GM18508 (cell line): Measurements from ENCODE around the gene OR8S1.
A peak's percentile ranks its signal among the peaks of the same experiment; 100 is the strongest.
"Not testable (repeated sequence)": the region's sequence is repeated elsewhere in the genome, so short reads cannot be mapped to it uniquely, and the experiment has no call there.

Experiments used
- ATAC-seq: cut with Tn5 transposase; IDR thresholded peaks from one replicate; pipeline ENCODE4 v1.9.1; 2021; ENCODE audit warnings: moderate number of reproducible peaks; ENCODE audit not compliant: insufficient read depth, unreplicated experiment

The OR8S1 gene, protein sequence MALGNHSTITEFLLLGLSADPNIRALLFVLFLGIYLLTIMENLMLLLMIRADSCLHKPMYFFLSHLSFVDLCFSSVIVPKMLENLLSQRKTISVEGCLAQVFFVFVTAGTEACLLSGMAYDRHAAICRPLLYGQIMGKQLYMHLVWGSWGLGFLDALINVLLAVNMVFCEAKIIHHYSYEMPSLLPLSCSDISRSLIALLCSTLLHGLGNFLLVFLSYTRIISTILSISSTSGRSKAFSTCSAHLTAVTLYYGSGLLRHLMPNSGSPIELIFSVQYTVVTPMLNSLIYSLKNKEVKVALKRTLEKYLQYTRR

DNA sequence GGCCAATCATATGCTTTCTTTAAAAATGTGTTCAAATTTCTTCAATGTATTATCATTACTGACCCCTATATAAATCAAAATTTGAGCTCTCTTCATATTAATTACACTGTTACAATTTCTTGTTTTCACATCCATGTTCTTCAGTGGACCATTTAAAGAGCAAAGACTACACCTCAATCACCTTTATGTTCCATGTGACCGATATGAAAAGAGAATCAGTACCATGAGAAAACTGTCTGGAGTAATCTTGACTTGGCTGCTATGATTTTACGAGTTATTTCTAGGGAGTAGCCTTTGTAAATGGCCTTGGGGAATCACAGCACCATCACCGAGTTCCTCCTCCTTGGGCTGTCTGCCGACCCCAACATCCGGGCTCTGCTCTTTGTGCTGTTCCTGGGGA is at the start of gene OR8S1:
OR8S1 (plus strand) TSS at position 301 of the 400 bp plus-strand sequence; CDS start at position 301, 0 bp downstream.
- no peak for ATAC-seq

DNA sequence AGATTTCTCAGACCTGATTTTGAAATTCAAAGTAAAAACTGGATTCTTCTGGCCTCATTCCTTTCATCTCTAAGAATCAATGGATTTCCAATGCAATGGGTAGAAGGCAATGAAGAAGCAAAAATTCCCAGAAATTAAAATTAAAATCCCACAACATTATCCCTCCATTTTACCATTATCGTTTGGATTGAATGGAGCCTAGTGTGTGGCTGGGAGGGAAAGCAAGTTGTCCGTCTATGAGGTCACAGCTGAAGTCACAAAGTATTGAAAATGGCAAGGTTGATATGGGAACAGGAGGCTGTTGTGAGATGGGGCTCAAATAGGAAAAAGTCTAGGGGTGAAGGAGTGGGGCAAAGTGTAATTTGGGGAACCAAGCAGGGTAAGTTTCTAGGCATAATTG is 43.2 kb upstream of the OR8S1 start, which contains the start of gene C12orf54:
C12orf54 (plus strand) TSS at position 301 of the 400 bp plus-strand sequence. CDS start 799 bp downstream, outside the sequence.
- no peak for ATAC-seq

DNA sequence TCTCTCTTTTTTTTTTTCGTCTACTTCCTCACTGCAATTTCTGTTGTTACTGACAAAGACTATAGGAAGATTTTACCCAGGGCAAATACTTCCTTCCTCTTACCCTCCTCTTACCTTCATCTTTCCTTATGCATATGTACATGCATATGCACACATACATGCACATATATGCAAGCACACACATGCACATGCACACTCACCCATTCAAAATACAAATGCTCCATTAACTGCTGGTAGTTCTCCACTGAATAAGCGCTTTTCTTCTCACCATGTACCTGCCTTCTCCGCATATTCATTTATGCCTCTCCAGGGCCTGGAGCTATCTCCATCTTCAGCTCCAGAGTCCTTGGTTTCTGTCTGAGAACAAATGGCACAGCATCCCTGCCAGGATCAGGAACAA is 42.5 kb upstream of the OR8S1 start:
- no peak for ATAC-seq

DNA sequence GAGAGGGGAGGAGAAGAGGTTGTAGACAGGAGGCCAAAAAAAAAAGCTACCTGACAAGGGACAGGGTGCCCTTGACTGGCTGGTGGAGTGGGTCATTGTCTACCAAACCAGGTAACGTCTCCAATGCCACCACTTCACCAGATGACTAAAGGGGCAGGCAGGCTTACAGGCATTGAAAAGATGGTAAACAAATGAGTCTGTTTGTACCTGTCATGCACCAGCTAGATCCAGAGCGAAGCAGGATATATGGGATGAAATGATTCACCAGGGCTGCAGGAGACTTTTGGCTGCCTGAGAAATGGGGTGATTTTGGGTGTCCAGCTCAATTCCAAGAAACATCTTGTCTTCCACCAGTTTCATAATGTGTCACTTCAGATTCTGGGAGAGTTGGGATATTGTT is 39.2 kb upstream of the OR8S1 start:
- no peak for ATAC-seq

DNA sequence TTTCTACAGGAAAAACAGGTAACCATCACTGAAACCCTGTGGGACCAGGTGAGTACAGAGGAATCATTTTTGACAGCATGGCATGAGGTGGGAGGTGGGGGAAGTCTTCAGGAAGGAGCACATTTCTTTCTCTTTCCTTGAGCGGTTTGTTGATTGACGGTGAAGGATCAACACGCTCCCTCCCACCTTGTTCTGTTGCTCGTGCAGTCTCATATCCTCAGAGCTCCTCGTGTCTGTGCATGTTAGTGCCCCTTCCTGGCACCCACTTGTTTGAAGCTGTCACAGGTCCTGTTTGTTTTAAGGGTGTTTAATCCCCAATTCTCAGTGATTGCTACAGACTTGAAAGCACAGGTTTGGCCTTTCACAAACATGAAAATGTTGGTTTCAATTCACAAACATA is 38.8 kb upstream of the OR8S1 start:
- ATAC-seq = no peak

DNA sequence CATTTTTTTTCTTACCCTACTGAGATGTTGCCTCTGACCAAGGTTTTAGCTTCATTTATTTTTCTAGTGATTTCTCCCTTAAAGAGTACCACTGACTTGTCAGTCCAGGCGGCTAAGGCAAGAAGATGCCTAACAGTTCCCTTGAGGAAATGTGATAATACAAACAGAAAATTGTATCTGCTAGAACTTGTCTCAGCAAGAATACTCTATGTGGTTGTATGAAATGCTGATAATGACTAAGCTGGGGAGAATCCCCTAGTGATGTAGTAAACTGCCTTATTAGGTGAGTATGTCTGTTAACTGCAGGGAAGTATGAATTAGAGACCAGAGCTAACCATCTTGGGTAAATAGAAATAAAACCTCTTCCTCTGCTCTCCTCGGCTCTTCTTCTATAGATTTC is 36.4 kb upstream of the OR8S1 start:
- ATAC-seq = peak; percentile 99

DNA sequence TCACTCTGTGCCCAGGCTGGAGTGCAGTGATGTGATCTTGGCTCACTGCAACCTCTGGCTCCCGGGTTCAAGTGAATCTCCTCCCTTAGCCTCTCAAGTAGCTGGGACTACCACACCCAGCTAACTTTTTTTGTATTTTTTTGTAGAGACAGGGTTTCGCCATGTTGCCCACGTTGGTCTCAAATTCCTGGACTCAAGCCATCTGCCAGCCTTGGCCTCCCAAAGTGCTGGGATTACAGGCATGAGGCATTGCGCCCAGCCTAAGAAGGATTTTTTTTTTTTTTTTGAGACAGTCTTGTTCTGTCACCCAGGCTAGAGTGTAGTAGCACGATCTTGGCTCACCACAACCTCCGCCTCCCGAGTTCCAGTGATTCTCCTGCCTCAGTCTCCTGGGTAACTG is 36.0 kb upstream of the OR8S1 start:
- ATAC-seq = not testable (repeated sequence)

DNA sequence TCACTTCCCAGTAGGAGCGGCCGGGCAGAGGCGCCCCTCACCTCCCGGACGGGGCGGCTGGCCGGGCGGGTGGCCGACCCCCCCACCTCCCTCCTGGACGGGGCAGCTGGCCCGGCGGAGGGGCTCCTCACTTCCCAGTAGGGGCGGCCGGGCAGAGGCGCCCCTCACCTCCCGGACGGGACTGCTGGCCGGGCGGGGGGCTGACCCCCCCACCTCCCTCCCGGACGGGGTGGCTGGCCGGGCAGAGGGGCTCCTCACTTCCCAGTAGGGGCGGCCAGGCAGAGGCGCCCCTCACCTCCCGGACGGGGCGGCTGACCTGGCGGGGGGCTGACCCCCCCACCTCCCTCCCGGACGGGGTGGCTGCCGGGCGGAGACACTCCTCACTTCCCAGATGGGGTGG is 25.2 kb upstream of the OR8S1 start:
- ATAC-seq = not testable (repeated sequence)

DNA sequence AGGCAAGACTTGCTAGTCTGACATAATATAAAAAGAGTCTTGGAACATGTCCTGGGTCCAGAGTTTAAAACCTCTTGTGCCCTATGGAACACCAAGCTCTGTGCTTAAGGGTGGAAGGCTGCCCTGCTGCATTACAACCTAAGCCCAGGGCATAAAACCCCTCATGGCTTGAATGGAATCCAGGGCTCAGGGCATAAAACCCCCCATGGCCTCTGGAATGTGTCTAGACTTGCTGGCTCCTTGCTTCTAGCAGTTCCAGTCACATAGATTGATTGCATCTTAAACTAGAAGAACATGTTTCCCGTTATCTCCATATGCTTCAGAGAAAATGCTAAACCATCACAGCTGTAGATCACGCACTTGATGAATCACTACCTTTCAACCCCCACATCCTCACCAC is 18.6 kb upstream of the OR8S1 start:
- not testable (repeated sequence) for ATAC-seq

DNA sequence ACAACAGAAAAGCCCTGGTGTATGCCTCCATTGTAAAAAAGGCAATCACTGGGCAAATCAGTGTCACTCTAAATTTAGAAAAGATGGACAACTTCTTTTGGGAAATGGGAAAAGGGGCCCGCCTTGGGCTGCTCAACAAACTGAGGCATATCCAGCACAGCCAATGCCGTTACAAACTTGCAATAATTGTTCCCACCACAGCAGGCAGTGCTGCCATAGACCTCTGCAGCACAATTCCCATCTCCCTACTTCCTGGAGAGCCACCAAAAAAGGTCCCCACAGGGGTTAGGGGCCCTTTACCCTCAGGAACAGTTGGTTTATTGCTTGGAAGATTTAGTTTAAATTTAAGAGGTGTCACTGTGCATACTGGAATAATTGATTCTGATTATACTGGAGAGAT is 16.4 kb upstream of the OR8S1 start:
- no peak for ATAC-seq

DNA sequence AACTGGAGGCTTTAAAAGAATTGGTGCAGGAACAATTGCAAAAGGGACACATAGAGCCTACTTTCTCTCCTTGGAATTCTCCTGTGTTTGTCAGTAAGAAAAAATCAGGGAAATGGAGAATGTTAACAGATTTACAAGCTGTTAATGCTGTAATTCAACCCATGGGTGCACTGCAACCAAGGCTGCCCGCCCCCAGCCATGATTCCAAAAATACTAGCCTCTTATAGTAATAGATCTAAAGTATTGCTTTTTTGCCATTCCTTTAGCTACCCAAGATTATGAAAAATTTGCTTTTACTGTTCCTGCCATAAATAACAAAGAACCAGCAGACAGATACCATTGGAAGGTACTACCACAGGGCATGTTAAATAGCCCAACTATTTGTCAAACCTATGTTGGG is 15.3 kb upstream of the OR8S1 start:
- no peak for ATAC-seq

DNA sequence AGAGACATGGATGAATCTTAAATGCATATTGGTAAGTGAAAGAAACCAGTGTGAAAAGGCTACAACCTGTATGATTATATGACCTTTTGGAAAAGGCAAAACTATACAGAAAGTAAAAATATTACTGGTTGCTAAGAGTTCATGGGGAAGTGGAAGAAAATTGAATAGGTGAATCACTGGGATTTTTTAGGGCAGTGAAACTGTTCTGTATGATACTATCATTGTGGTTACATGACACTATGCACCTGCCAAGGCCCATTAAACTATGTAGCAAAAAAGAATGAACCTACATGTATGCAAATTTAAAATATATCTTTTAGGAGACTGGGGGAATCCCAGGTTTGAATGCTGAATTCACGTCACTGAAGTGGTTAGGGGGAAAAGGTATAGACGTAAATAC is 12.6 kb upstream of the OR8S1 start:
- ATAC-seq = peak; percentile 86

DNA sequence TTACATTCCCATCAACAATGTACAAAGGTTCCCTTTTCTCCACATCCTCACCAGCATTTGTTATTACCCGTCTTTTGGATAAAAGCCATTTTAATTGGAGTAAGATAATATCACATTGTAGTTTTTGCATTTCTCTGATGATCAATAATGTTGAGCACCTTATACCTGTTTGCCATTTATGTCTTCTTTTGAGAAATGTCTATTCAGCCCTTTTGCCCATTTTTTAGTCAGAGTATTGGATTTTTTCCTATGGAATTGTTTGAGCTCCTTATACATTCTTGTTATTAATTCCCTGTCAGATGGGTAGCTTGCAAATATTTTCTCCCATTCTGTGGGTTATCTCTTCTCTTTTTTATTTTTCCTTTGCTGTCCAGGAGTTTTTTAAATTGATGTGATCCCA is 10.7 kb upstream of the OR8S1 start:
- ATAC-seq = no peak

DNA sequence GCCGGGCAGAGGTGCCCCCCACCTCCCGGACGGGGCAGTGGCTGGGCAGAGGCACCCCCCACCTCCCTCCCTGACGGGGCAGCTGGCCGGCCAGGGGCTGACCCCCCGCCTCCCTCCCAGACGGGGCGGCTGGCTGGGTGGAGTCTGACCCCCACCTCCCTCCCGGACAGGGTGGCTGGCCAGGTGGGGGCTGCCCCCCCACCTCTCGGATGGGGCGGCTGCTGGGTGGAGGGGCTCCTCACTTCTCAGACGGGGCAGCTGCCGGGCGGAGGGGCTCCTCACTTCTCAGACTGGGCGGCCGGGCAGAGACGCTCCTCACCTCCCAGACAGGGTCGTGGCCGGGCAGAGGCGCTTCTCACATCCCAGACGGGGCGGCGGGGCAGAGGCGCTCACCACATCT is 5.1 kb upstream of the OR8S1 start:
- not testable (repeated sequence) for ATAC-seq

DNA sequence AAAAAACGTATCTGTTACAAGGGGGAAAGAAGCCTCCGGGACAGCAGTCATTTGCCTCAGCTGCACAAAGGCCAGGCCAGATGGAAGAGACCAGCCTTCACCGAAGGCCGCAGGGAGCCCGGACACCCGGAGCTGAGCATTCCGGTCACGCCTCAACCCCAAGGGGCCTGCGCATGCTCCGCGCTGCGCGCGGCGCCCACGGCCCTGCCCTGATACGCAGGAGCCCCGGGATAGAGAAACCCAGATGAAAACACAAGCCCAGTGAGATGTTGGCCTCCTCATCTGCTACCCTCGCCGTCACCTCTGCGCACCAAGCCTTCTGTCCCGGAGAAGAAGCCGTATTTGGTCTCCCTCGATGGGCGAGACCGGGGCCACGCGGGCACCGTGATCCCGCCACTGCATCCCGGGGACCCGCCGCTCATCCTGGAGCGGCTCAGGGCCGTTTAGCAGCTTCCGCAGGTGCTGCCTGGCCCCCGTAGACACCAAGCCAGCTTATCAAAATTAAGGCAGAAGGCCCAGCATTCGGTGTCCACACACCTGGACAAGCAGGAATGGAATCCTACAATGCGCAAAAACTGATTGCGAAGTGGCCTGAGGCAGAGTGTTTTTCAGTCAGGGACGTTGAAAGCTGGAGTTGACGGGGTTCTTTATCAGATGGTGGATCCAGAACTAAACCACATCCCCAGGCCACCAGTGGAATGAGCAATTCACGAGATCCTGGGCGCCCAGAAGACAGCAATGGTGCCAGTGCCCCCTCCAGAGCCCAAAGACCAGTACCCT is 2.6 kb downstream of the OR8S1 start:
- ATAC-seq = no peak

DNA sequence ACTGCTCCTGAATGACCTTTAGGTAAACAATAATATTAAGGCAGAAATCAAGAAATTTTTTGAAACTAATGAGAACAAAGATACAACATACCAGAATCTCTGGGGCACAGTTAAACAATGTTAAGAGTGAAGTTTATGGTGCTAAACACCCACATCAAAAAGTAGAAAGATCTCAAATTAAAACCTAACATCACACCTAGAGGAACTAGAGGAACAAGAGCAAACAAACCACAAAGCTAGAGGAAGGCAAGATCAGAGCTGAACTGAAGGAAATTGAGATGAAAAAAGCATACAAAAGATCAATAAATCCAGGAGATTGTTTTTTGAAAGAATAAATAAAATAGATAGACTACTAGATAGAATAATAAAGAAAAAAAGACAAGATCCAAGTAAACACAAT is 7.2 kb downstream of the OR8S1 start:
- no peak for ATAC-seq

DNA sequence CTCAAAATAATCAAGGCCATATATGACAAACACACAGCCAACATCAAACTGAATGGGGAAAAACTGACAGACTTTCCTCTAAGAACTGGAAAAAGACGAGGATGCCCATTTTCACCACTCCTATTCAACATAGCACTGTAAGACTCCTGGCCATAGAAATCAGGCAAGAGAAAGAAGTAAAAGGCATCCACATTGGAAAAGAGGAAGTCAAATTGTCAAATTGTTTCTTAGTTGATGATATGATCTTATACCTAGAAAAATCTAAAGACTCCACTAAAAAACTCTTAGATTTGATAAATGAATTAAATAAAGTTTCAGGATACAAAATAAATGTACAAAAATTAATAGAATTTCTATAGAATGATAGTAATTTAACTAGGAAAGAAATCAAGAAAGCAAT is 11.2 kb downstream of the OR8S1 start:
- ATAC-seq = no peak

DNA sequence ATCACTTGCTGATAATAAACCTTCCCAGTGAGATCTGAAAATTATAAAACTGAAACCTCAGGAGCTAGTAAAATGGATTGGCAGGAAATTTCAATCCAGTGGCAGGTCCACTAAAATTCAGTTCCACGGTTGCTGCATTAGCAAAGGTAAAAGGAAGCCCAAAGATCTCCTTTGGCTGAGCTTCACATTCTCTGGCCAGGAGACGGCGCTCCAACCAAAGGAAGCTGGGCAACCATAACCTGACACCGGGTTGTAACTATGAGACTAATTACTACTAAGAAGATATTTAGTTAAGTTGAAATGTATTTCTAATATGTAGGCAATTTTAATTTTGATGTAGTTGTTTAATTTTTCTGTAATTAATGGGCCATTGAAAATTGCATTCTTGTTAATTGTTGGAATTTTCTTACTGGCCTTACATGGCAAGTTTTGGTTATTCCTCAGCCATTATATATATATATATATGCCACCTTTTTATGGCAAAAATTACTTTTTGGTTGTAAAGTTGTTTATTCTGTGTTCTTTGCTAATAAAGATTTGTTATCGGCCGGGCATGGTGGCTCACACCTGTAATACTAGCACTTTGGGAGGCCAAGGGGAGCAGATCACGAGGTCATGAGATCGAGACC is 17.0 kb downstream of the OR8S1 start:
- no peak for ATAC-seq

DNA sequence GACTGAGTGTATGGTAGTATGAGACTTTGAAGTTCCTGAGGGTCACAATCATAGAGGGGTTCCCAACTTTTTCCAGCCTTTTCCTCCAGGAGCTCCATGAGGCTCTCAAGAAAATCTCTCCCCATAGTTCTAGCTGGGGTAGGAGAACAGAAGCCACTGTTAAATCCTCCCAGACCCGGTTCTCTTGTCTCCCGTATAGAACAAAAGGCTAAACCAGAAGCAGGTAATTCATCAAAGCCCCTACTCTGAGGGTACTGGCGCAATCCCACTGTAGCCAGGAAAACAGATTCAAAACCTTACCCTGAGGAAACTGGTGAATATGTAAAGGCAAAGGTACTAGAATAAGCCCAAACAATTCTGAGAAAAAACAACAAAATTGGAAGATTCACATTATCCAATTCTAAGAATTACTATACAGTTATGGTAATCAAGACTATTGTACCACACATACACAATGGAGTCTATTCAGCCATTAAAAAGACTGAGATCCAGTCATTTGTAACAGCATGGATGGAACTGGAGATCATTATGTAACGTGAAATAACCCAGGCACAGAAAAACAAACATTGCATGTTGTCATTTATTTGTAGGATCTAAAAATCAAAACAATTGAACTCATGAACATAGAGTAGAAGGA is 20.5 kb downstream of the OR8S1 start:
- ATAC-seq = no peak

DNA sequence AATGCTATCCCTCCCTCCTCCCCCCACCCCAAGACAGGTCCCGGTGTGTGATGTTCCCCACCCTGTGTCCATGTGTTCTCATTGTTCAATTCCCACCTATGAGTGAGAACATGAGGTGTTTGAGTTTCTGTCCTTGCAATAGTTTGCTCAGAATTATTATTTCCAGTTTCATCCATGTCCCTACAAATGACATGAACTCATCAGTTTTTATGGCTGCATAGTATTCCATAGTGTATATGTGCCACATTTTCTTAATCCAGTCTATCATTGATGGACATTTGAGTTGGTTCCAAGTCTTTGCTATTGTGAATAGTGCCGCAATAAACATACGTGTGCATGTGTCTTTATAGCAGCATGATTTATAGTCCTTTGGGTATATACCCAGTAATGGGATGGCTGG is 21.6 kb downstream of the OR8S1 start:
- ATAC-seq = not testable (repeated sequence)

DNA sequence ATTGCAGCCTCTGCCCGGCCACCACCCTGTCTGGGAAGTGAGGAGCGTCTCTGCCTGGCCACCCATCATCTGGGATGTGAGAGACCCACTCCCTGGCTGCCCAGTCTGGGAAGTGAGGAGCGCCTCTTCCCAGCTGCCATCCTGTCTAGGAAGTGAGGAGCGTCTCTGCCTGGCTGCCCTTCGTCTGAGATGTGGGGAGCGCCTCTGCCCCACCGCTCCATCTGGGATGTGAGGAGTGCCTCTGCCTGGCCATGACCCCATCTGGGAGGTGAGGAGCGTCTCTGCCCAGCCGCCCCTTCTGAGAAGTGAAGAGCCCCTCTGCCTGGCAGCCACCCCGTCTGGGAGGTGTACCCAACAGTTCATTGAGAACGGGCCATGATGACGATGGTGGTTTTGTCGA is 26.2 kb downstream of the OR8S1 start:
- not testable (repeated sequence) for ATAC-seq
